DOHH2 (cell line): ENCODE data around the gene VASP.

Experiments used
- H3F3A ChIP-seq: fragments of 200-600 bp; sonication (generic), shearing (Covaris generic); 2 replicates; pipeline ENCODE4 v1.6.0; 2016; ENCODE audit warnings: antibody characterized with exemption, mild to moderate bottlenecking; ENCODE audit not compliant: control insufficient read depth, insufficient read depth
- H3K27ac ChIP-seq: fragments of 200-600 bp; sonication (generic); 2 replicates; pipeline ENCODE4 v1.5.1; 2014; ENCODE audit warnings: low read depth, mild to moderate bottlenecking, low read length, moderate library complexity
- H3K27me3 ChIP-seq: fragments of 200-600 bp; sonication (generic); 2 replicates; pipeline ENCODE4 v1.6.1; 2014; ENCODE audit warnings: mild to moderate bottlenecking, low read length, mixed read lengths; ENCODE audit not compliant: control insufficient read depth
- H3K36me3 ChIP-seq: fragments of 200-600 bp; sonication (generic); 2 replicates; pipeline ENCODE4 v1.6.1; 2014; ENCODE audit warnings: mild to moderate bottlenecking, low read length, moderate library complexity, mixed read lengths; ENCODE audit not compliant: control insufficient read depth
- H3K4me1 ChIP-seq: fragments of 200-600 bp; sonication (generic); 2 replicates; pipeline ENCODE4 v1.6.1; 2014; ENCODE audit warnings: mild to moderate bottlenecking, low read length, mixed read lengths; ENCODE audit not compliant: control insufficient read depth
- H3K4me2 ChIP-seq: fragments of 200-600 bp; sonication (generic); 2 replicates; pipeline ENCODE4 v1.6.0; 2014; ENCODE audit warnings: mild to moderate bottlenecking, low read length, moderate library complexity
- H3K4me3 ChIP-seq: fragments of 200-600 bp; sonication (generic); 2 replicates; pipeline ENCODE4 v1.5.1; 2014; ENCODE audit warnings: mild to moderate bottlenecking, low read length, mixed read lengths
- H3K79me2 ChIP-seq: fragments of 200-600 bp; sonication (generic); 2 replicates; pipeline ENCODE4 v1.6.1; 2014; ENCODE audit warnings: mild to moderate bottlenecking, low read length, mixed read lengths; ENCODE audit not compliant: control insufficient read depth
- H3K9me2 ChIP-seq: fragments of 200-600 bp; sonication (generic); replicated peaks from 2 replicates; pipeline ENCODE4 v1.6.1; 2014; ENCODE audit warnings: mild to moderate bottlenecking, low read length, mixed read lengths; ENCODE audit not compliant: control insufficient read depth
- H3K9me3 ChIP-seq: fragments of 200-600 bp; sonication (generic); 2 replicates; pipeline ENCODE4 v1.6.1; 2014; ENCODE audit warnings: antibody characterized with exemption, low read length, mixed read lengths; ENCODE audit not compliant: control insufficient read depth, insufficient read depth
- H4K20me1 ChIP-seq: fragments of 200-600 bp; sonication (generic); 2 replicates; pipeline ENCODE4 v1.6.0; 2014; ENCODE audit warnings: low read depth, mild to moderate bottlenecking, antibody characterized with exemption, low read length, moderate library complexity; ENCODE audit not compliant: control insufficient read depth, insufficient read depth
- CTCF ChIP-seq: fragments of 200-600 bp; sonication (generic); IDR thresholded peaks from one replicate; pipeline ENCODE4 v1.5.1; 2014; ENCODE audit warnings: antibody characterized with exemption, mild to moderate bottlenecking, low read depth, low read length; ENCODE audit not compliant: poor library complexity, severe bottlenecking
- EZH2phosphoT487 ChIP-seq: fragments of 200-600 bp; sonication (generic); IDR thresholded peaks from 2 replicates; pipeline ENCODE4 v1.6.1; 2017; ENCODE audit warnings: borderline replicate concordance, mild to moderate bottlenecking, antibody characterized with exemption, low read length, moderate library complexity, mixed read lengths

VASP gene

GRCh38 chr19:45485305-45486077 lies 21.8 kb upstream of the VASP start:
- Histone ChIP-seq H3K79me2 (no peaks in the 10 kb centered on the region), H3F3A (no peaks in the 10 kb centered on the region)

GRCh38 chr19:45488708-45489107 lies 18.6 kb upstream of the VASP start:
- Histone ChIP-seq H3K4me2 (no peak overlapping the region), H3K4me1 (peaks cover 29% of the 10 kb centered on the region), H3K9me3 (no peaks in the 10 kb centered on the region), H3K27ac (no peak overlapping the region), H3K36me3 (no peaks in the 10 kb centered on the region), H3K27me3 (no peaks in the 10 kb centered on the region), H4K20me1 (no peaks in the 10 kb centered on the region; the same call in 1 of the 2 replicates), H3F3A (peaks cover 7% of the 10 kb centered on the region; the same call in 1 of the 2 replicates), H3K9me2 (no peaks in the 10 kb centered on the region), H3K79me2 (peaks cover 6% of the 10 kb centered on the region; the same call in 1 of the 2 replicates), H3K4me3 (no peak overlapping the region)
- TF ChIP-seq CTCF (no peak), EZH2phosphoT487 (no peak)

More at GRCh38 chr19:45485305-45486077, 21.8 kb upstream of the VASP start:
- Histone ChIP-seq H3K27ac (no peak overlapping the region), H3K27me3 (no peaks in the 10 kb centered on the region), H4K20me1 (no peaks in the 10 kb centered on the region), H3K9me2 (no peaks in the 10 kb centered on the region), H3K9me3 (no peaks in the 10 kb centered on the region), H3K4me3 (peak overlapping the region; percentile 83), H3K4me2 (peak overlapping the region; percentile 87), H3K36me3 (no peaks in the 10 kb centered on the region), H3K4me1 (peaks cover 9% of the 10 kb centered on the region)
- peak; percentile 79 for TF ChIP-seq CTCF
- TF ChIP-seq EZH2phosphoT487, result no peak

DNA sequence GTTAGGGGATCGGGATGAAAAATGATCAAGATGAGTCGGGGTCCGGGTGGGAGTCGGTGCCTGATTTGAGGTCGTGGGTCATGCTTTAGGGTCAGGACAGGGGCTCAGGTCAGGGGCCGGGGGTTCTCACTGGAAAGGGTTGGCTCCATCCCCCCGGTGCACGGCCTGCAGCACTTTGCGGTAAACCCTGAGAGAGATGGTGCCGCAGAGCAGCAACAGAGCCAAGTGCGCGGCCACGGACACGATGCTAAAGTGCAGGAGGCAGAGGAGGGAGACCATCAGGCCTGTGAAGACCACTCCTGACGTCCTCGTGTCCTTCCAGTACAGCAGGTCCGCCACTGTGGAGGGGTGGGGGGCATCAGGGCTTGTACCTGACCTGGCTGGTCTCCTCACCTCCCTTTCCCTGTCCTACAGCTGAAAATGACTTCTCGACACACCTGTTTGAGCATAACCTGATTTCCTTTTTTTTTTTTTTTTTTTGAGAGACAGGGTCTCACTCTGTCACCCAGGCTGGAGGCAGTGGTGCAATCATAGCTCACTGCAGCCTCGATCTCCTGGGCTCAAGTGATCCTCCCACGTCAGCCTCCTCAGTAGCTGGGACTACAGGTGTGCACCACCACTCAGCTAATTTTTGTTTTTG lies 17.9 kb upstream of the VASP start:
- no peak for TF ChIP-seq EZH2phosphoT487
- no peak overlapping the region for H3K27ac ChIP-seq

More for the DNA sequence above, 17.9 kb upstream of the VASP start:
- H3K9me2 ChIP-seq, result no peaks in the 10 kb centered on the region
- H3K4me3 ChIP-seq, result no peak overlapping the region
- H3K79me2 ChIP-seq, result peaks cover 6% of the 10 kb centered on the region; the same call in 1 of the 2 replicates
- no peaks in the 10 kb centered on the region for H3K9me3 ChIP-seq
- H3K4me1 ChIP-seq, result peaks cover 34% of the 10 kb centered on the region
- H3K36me3 ChIP-seq, result no peaks in the 10 kb centered on the region
- H3K4me2 ChIP-seq, result no peak overlapping the region
- H3K27me3 ChIP-seq, result no peaks in the 10 kb centered on the region
- H3F3A ChIP-seq, result peaks cover 10% of the 10 kb centered on the region; the same call in 1 of the 2 replicates
- no peaks in the 10 kb centered on the region; the same call in 1 of the 2 replicates for H4K20me1 ChIP-seq
